Measurements from ENCODE around the gene ZNF691. TPM values are rescaled to one million over a fixed set of nuclear protein-coding genes. Genes with fewer than 3 reads are reported as not detected.
"Not testable (repeated sequence)": the region's sequence is repeated elsewhere in the genome, so short reads cannot be mapped to it uniquely, and the experiment has no call there.

The ZNF691 gene
- total RNA-seq, 4 donors from 2014 or later = 10.0 to 14.2 (median 12.7) TPM

DNA sequence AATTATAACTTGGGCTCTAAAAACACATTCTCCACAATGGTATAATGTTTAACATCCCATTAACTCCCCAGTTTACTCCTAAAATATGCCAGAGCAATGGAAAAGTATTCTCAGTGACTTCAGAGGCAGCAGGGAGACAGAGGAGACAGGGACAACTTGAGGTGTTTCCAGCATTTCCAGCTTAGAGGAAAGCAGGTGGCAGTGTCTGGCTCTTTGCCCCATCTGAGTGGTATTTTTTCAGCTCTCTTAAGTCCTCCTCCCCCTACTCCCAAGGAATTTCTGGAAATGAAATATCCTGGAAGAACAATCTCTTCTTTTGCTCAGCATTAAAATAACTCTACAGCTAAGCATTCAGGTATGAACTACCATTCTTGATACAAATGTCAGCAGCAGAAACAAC lies 40.2 kb upstream of the ZNF691 start:
- Histone ChIP-seq H3K36me3 (peaks cover 0 to 31% (median 8%) of the 10 kb centered on the region in 4 donors), H3K27ac (replicated peaks in 1 of 4) (no peak overlapping the region), H3K27me3 (no peaks in the 10 kb centered on the region), H3K9me3 (no peaks in the 10 kb centered on the region), H3K4me1 (no peaks in the 10 kb centered on the region), H3K4me3 (no peak overlapping the region)
- no peak for DNase-seq (ENCODE audit: extremely low spot score)
- intact Hi-C loops (cut with DNase I) = no loop called here
- TF ChIP-seq EP300 (IDR thresholded peaks at IDR 0.05) (no peak), POLR2AphosphoS5 (IDR thresholded peaks at IDR 0.05) (no peak), POLR2A (IDR thresholded peaks at IDR 0.05; ENCODE audit: low read depth) (no peak)
- TF ChIP-seq, protein P1, sequence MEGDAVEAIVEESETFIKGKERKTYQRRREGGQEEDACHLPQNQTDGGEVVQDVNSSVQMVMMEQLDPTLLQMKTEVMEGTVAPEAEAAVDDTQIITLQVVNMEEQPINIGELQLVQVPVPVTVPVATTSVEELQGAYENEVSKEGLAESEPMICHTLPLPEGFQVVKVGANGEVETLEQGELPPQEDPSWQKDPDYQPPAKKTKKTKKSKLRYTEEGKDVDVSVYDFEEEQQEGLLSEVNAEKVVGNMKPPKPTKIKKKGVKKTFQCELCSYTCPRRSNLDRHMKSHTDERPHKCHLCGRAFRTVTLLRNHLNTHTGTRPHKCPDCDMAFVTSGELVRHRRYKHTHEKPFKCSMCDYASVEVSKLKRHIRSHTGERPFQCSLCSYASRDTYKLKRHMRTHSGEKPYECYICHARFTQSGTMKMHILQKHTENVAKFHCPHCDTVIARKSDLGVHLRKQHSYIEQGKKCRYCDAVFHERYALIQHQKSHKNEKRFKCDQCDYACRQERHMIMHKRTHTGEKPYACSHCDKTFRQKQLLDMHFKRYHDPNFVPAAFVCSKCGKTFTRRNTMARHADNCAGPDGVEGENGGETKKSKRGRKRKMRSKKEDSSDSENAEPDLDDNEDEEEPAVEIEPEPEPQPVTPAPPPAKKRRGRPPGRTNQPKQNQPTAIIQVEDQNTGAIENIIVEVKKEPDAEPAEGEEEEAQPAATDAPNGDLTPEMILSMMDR (IDR thresholded peaks at IDR 0.05) = no peak

DNA sequence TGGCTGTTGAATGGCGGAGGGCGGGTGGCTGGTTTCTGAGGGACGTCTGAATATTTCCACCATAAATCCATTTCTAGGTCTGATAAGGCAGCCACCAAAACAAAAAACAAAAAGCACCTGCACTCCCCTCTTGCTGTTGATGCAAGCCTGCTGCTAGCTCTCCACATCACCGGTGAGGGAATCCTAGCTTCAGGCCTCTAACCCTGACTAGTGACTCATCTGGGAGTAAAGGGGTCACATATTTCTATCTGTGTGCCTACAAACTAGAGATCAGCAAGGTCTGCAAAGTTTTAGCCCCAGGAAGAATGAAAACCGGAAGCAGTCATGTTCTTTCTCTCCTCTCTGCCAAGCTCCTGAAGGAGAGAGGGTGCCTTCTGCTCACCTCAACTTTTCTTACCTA lies 39.8 kb upstream of the ZNF691 start:
- TF ChIP-seq, protein P1 (IDR thresholded peaks at IDR 0.05) = no peak
- TF ChIP-seq POLR2A (IDR thresholded peaks at IDR 0.05; ENCODE audit: low read depth) = no peak
- TF ChIP-seq EP300 (IDR thresholded peaks at IDR 0.05) = no peak
- TF ChIP-seq POLR2AphosphoS5 (IDR thresholded peaks at IDR 0.05) = no peak
- no peak for DNase-seq (ENCODE audit: extremely low spot score)
- WGBS = 77% methylated on average over 5 of the region's 5 CpGs
- Histone ChIP-seq H3K4me1 (no peaks in the 10 kb centered on the region), H3K27ac (replicated peaks in 1 of 4) (peak overlapping the region in 1 of 4 donors; percentile 44), H3K27me3 (no peaks in the 10 kb centered on the region), H3K4me3 (no peak overlapping the region), H3K36me3 (peaks cover 0 to 34% (median 8%) of the 10 kb centered on the region in 4 donors), H3K9me3 (no peaks in the 10 kb centered on the region)
- intact Hi-C loops (cut with DNase I) = no loop called here

DNA sequence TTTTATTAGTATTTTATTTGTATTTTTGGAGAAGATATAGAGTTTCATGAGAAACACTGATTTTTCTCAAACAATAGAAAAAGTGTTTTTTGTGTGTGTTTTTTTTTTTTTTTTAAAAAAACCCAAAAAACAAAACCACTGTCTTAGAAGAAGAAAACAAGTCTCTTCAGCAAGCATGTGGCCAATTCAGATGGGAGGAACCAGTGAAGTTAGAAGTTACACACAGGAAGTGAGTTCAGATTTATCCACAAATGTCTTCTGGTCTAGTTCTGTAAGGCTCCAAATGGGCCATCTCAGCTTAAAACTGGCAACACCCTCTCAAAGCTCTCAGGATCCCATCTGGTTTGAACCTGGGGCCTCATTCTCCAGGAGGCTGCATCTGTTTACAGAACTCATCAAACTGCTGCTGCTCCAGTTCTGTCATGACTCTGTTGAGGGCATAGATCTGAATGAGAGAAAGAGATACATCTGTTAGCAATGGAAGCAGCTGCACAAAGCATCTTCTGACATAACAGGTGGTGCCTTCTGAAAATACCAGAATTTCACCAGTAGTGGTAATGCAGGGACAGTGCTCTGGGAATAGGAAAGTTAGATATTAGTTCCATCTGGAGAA lies 39.3 kb upstream of the ZNF691 start:
- H3K27me3 ChIP-seq = no peaks in the 10 kb centered on the region
- peaks cover 0 to 34% (median 8%) of the 10 kb centered on the region in 4 donors for H3K36me3 ChIP-seq
- peak in 1 of 2 donors; percentile 46 for TF ChIP-seq POLR2AphosphoS5 (IDR thresholded peaks at IDR 0.05)
- TF ChIP-seq POLR2A (IDR thresholded peaks at IDR 0.05; ENCODE audit: low read depth) = no peak
- DNase-seq (ENCODE audit: extremely low spot score) = no peak
- H3K9me3 ChIP-seq = no peaks in the 10 kb centered on the region
- no peak overlapping the region for H3K4me3 ChIP-seq
- peak overlapping the region in 1 of 4 donors; percentile 44 for H3K27ac ChIP-seq (replicated peaks in 1 of 4)
- no peaks in the 10 kb centered on the region for H3K4me1 ChIP-seq
- intact Hi-C loops (cut with DNase I) = no loop called here

DNA sequence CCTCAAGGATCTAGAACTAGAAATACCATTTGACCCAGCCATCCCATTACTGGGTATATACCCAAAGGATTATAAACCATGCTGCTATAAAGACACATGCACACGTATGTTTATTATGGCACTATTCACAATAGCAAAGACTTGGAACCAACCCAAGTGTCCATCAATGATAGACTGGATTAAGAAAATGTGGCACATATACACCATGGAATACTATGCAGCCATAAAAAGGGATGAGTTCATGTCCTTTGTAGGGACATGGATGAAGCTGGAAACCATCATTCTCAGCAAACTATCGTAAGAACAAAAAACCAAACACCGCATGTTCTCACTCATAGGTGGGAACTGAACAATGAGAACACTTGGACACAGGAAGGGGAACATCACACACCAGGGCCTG lies 31.6 kb upstream of the ZNF691 start:
- not testable (repeated sequence) for H3K27ac ChIP-seq (replicated peaks in 1 of 4)

DNA sequence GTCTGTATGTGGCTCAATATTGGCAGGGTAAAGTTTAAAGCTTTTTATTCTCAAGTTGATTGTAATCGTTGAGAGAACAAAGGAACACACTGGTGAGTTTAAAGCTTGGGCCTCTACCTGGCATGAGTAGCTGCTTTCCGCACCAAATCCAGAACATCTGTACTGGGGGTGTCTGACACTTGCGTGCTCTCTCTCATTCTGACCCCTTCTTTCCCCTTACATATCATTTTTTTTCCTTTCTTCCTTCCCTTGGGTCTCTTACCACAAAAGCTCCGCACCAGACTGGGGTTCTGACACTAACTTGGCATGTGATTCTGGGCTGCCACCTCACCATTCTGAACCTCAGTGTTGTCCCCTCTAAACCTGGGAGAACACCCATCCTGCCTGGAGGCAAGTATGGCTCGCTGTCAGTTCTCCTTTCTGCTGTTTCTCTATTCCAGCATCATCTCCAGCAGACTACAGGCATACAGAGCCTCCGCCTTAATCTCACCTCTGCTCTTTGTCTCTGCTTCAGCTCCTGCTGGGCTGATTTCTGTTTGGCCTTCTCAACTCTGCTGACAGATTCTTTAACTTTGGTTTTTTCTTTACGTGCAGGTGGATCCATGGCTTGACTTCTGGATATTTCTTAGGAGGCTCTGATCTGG lies 30.4 kb upstream of the ZNF691 start:
- Histone ChIP-seq H3K4me1 (peaks cover 14 to 32% (median 28%) of the 10 kb centered on the region in 4 donors), H3K9me3 (no peaks in the 10 kb centered on the region), H3K36me3 (peaks cover 0 to 12% (median 3%) of the 10 kb centered on the region in 4 donors), H3K27me3 (no peaks in the 10 kb centered on the region), H3K4me3 (peak overlapping the region; percentile 69 to 88 (median 77)), H3K27ac (replicated peaks in 1 of 4) (peak overlapping the region; percentile 95 to 98 (median 97))
- no peak for DNase-seq (ENCODE audit: extremely low spot score)
- TF ChIP-seq POLR2AphosphoS5 (IDR thresholded peaks at IDR 0.05) (no peak), POLR2A (IDR thresholded peaks at IDR 0.05; ENCODE audit: low read depth) (no peak), EP300 (IDR thresholded peaks at IDR 0.05) (no peak)
- TF ChIP-seq, protein P1 (IDR thresholded peaks at IDR 0.05) = no peak
- intact Hi-C loops (cut with DNase I) = loop anchor here (2.0 to 5.0 kb wide), 2 partner anchors 31 to 49 kb away; partner anchors contain the start of genes C1orf50, P3H1 and ZNF691
- WGBS = 25% methylated on average over 7 of the region's 7 CpGs

More for the DNA sequence above, 31.6 kb upstream of the ZNF691 start:
- H3K36me3 ChIP-seq = peaks cover 0 to 19% (median 3%) of the 10 kb centered on the region in 4 donors
- not testable (repeated sequence) for DNase-seq (ENCODE audit: extremely low spot score); H3K27me3 ChIP-seq; H3K4me3 ChIP-seq; H3K9me3 ChIP-seq
- WGBS = 96% methylated on average over 3 of the region's 3 CpGs
- peaks cover 14 to 32% (median 27%) of the 10 kb centered on the region in 4 donors for H3K4me1 ChIP-seq
- intact Hi-C loops (cut with DNase I) = loop anchor here (5.0 kb wide), 1 partner anchor 48 kb away; the partner anchor contains the start of genes C1orf50 and P3H1

All from esophagus muscularis mucosa (tissue), 4 donors.